Activated CD4-positive, alpha-beta T cell treated with anti-CD3 and anti-CD28 coated beads, Interleukin-2, amount 10 ng/mL, durations not matched to agents 7 days and 5 days (primary cell): ENCODE measurements around the gene SMIM38. TPM values are rescaled to one million over a fixed set of nuclear protein-coding genes. Genes with fewer than 3 reads are reported as not detected.
"Not testable (repeated sequence)": the region's sequence is repeated elsewhere in the genome, so short reads cannot be mapped to it uniquely, and the experiment has no call there.

Experiments
- CTCF ChIA-PET: fragments of 350-600 bp; sonication (Branson Sonifier 250); formaldehyde crosslinking; loops from one replicate; lab custom pipeline; 2021; ENCODE audit warnings: antibody characterized with exemption; lab: Charles Lee
- POLR2A ChIA-PET: fragments of 350-600 bp; sonication (Branson Sonifier 250); formaldehyde crosslinking; loops from one replicate; lab custom pipeline; 2021; ENCODE audit warnings: antibody characterized with exemption; lab: Charles Lee
- DNase-seq: peaks from one replicate; pipeline ENCODE4 v3.0.0-alpha.2; 2020
- H3K27ac Mint-ChIP-seq: one replicate; pipeline ENCODE4 v1.8.0; 2021; ENCODE audit warnings: mild to moderate bottlenecking, moderate library complexity, mixed read lengths
- H3K27me3 Mint-ChIP-seq: one replicate; pipeline ENCODE4 v1.8.0; 2021; ENCODE audit warnings: mixed read lengths
- H3K36me3 Mint-ChIP-seq: one replicate; pipeline ENCODE4 v1.8.0; 2021; ENCODE audit warnings: low read depth, mixed read lengths
- H3K4me1 Mint-ChIP-seq: one replicate; pipeline ENCODE4 v1.8.0; 2021; ENCODE audit warnings: mixed read lengths
- H3K4me3 Mint-ChIP-seq: one replicate; pipeline ENCODE4 v1.8.0; 2021; ENCODE audit warnings: mild to moderate bottlenecking, moderate library complexity, mixed read lengths
- H3K9me3 Mint-ChIP-seq: one replicate; pipeline ENCODE4 v1.8.0; 2021; ENCODE audit warnings: mixed read lengths
- total RNA-seq, 2 experiments: library from RNA; stranded (reverse); gene quantifications; one replicate each; pipeline ENCODE4 v1.2.3, GENCODE V29; 2021

The SMIM38 gene
- total RNA-seq, 2 experiments from 2014 or later: 0.12 TPM; not detected in 1

DNA sequence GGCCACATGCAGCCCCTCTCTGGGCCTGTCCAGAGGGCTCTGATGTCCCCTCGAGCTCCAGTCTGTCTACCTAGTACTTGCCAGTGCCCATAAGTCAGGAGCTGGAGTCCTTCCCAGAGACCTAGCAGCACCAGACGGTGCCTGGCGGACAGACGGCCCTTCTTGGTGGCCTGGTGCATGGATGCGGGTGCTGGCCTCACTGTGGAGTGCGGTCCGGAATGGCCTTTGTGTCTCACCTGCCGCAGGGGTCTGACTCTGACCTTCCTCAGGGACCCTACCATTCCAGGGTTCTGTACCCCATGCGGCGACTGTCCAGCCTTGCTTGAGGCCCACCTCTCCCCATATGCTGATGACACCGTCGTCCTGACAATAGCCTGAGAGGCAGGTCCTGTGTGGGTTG, 29.4 kb upstream of the SMIM38 start:
- H3K4me3 Mint-ChIP-seq: no peak overlapping the region
- peaks cover 36% of the 10 kb centered on the region for H3K4me1 Mint-ChIP-seq
- no peaks in the 10 kb centered on the region for H3K36me3 Mint-ChIP-seq
- H3K27me3 Mint-ChIP-seq: no peaks in the 10 kb centered on the region
- POLR2A ChIA-PET: no interaction called here
- CTCF ChIA-PET: no interaction called here
- H3K27ac Mint-ChIP-seq: peak overlapping the region; percentile 46
- peaks cover 7% of the 10 kb centered on the region for H3K9me3 Mint-ChIP-seq
- DNase-seq: no peak

- Mint-ChIP-seq H3K4me3 (no peak overlapping the region), H3K27me3 (no peaks in the 10 kb centered on the region), H3K9me3 (peaks cover 7% of the 10 kb centered on the region), H3K36me3 (no peaks in the 10 kb centered on the region), H3K4me1 (peaks cover 29% of the 10 kb centered on the region), H3K27ac (no peak overlapping the region)
- CTCF ChIA-PET: no interaction called here
- POLR2A ChIA-PET: no interaction called here
- DNase-seq: no peak
These were observed 28.5 kb upstream of the SMIM38 start for GRCh38 chr11:69127081-69127850.

DNA sequence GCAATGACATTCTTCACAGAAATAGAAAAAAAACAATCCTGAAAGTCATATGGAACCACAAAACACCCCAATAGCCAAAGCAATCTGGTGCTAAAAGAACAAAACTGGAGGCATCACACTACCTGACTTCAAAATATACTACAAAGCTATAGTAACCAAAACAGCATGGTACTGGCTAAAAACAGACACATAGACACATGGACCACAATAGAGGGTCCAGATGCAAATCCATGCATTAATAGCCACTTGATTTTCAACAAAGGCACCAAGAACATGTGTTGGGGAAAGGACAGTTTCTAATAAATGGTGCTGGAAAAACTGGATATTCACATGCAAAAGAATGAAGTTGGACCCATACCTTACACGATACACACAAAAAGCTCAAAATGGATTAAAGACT, 27.9 kb upstream of the SMIM38 start:
- Mint-ChIP-seq H3K27me3 (no peaks in the 10 kb centered on the region), H3K4me1 (peaks cover 23% of the 10 kb centered on the region), H3K27ac (no peak overlapping the region), H3K4me3 (no peak overlapping the region), H3K36me3 (no peaks in the 10 kb centered on the region), H3K9me3 (peaks cover 7% of the 10 kb centered on the region)
- DNase-seq: no peak
- CTCF ChIA-PET: no interaction called here
- POLR2A ChIA-PET: no interaction called here

DNA sequence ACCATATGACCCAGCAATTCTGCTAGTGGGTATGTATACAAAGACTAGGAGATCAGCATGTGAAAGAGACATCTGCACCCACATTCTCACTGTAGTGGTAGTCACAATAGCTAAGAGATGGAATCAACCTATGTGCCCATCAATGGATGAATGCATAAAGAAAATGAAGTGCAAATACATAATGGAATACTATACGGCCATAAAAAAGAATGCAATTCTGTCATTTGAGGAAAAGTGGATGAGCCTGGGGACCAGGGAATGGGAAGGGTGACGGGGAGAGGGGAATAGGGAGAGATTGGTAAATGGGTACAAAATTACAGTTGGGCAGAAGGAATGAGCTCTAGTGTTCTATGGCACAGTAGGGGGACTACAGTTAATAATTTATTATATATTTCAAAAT, 26.7 kb upstream of the SMIM38 start:
- H3K27ac Mint-ChIP-seq: no peak overlapping the region
- H3K27me3 Mint-ChIP-seq: no peaks in the 10 kb centered on the region
- DNase-seq: no peak
- ChIA-PET CTCF (no interaction called here), POLR2A (no interaction called here)
- H3K4me3 Mint-ChIP-seq: no peak overlapping the region
- H3K4me1 Mint-ChIP-seq: peaks cover 11% of the 10 kb centered on the region
- no peaks in the 10 kb centered on the region for H3K36me3 Mint-ChIP-seq
- H3K9me3 Mint-ChIP-seq: peaks cover 7% of the 10 kb centered on the region

DNA sequence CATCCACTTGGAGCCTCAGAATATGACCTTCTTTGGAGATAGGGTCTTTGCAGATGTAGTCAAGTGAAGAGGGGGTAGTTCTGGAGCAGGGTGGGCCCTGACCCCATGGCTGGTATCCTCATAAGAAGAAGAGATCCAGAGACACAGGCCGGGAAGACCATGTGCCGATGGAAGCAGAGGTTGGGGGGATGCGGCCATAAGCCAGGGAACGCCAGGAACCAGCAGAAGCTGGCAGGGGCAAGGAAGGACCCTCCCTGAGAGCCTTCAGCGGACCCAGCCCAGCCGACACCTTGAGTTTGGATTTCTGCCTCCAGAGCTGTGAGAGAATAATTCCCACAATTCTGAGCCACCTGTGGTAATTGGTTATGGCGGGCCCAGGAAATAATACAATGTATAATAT, 26.1 kb upstream of the SMIM38 start:
- DNase-seq: no peak
- peaks cover 6% of the 10 kb centered on the region for H3K4me1 Mint-ChIP-seq
- ChIA-PET POLR2A (no interaction called here), CTCF (no interaction called here)
- H3K4me3 Mint-ChIP-seq: no peak overlapping the region
- H3K36me3 Mint-ChIP-seq: no peaks in the 10 kb centered on the region
- H3K9me3 Mint-ChIP-seq: peaks cover 7% of the 10 kb centered on the region
- H3K27me3 Mint-ChIP-seq: no peaks in the 10 kb centered on the region
- H3K27ac Mint-ChIP-seq: no peak overlapping the region

DNA sequence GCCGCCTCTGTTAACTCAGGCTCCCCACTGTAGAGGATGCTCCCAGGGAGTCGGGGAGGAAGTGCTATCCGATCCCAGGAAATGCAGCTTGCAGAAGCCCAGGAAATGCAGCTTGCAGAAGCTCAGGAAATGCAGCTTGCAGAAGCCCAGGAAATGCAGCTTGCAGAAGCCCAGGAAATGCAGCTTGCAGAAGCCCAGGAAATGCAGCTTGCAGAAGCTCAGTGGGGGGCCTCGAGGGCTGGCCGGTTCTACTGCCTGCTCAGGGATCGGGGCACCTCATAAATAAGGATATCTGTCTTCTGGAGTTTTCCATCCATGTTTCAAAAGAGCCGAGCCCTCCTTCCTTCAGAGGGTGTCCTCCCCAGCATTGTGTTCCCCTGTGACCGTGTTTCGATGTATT, 25.1 kb upstream of the SMIM38 start:
- no peak overlapping the region for H3K27ac Mint-ChIP-seq
- no peaks in the 10 kb centered on the region for H3K27me3 Mint-ChIP-seq
- CTCF ChIA-PET: no interaction called here
- DNase-seq: no peak
- no peak overlapping the region for H3K4me3 Mint-ChIP-seq
- POLR2A ChIA-PET: no interaction called here
- H3K36me3 Mint-ChIP-seq: no peaks in the 10 kb centered on the region
- H3K9me3 Mint-ChIP-seq: peaks cover 10% of the 10 kb centered on the region
- peaks cover 3% of the 10 kb centered on the region for H3K4me1 Mint-ChIP-seq

DNA sequence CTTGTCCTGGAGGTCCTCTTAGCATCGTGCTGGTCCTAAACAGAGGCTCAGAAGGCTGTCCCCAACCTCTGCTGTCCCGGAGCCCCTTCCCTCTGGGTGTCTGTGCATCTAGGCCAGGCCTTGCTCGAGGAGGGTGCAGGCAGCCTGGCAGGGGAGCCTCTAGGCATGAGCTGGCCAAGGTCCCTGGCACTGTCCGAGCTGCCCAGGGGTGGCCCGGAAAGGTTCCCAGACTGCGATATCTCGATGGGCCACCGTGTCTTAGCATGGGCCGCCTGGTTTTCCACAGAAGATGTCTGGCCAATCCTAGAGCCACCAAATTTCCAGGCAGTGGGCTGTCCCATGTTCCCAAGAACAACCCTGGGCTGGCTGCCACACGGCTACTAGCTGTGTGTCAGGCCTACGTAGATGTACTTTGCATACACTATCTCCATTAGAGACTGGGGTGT, 24.6 kb upstream of the SMIM38 start:
- Mint-ChIP-seq H3K4me3 (no peak overlapping the region), H3K4me1 (peaks cover 3% of the 10 kb centered on the region), H3K36me3 (no peaks in the 10 kb centered on the region), H3K27ac (no peak overlapping the region), H3K27me3 (no peaks in the 10 kb centered on the region), H3K9me3 (peaks cover 10% of the 10 kb centered on the region)
- ChIA-PET CTCF (no interaction called here), POLR2A (no interaction called here)
- DNase-seq: no peak

DNA sequence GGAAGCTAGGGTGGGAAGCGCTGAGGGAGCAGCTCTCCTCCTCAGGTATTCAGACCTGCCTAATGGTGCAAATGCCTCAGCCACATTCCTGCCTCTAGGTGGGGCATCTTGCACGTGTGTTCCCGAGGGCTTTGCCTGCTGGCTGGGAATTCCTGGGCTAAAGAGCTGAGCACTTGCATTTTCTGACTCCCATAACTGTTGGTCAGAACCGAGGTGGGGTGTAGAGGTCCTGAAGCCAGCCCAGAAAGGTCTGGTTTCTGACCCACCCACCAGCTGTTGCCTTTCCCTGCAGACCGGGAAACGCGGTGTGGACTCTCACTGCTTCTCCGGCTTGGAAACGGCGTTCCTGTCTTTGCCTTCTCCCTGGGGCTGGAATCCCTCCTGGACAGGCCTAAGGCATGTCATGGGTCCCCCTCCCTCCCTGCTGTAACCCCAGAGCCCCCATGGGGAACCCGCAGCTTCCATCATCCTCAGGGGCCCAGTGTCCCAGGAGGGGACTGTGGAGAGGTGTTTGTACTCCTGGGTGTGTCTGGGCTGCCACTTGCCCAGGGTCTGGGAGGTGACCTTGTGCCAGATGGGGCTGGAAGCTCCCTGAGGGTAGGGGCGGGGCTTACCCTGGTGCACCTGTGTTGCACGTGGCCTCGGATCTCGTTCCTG, 24.0 kb upstream of the SMIM38 start:
- ChIA-PET CTCF (no interaction called here), POLR2A (no interaction called here)
- Mint-ChIP-seq H3K27ac (no peak overlapping the region), H3K36me3 (no peaks in the 10 kb centered on the region), H3K9me3 (peaks cover 10% of the 10 kb centered on the region), H3K27me3 (no peaks in the 10 kb centered on the region), H3K4me1 (peaks cover 3% of the 10 kb centered on the region), H3K4me3 (no peak overlapping the region)
- DNase-seq: no peak

DNA sequence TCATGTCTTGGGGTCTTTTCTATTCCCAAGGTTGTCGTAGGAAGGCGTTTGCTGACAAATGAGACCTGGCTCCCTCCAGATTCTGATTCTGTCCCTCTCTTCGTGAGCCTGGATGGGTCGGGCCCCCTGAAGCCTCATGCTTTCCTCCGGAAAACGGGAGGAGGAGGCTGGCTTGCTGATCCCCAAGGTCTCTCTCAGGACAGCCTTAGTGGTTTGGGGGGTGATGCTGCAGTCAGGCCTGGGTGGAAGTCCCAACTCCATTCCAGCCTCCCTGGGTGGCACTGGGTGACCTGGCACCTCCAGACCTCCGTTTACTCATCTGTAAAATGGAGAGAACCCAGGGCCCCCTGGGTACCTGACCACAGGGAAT, 23.4 kb upstream of the SMIM38 start:
- H3K4me3 Mint-ChIP-seq: no peak overlapping the region
- H3K4me1 Mint-ChIP-seq: peaks cover 3% of the 10 kb centered on the region
- H3K27ac Mint-ChIP-seq: no peak overlapping the region
- peaks cover 10% of the 10 kb centered on the region for H3K9me3 Mint-ChIP-seq
- DNase-seq: no peak
- POLR2A ChIA-PET: no interaction called here
- no peaks in the 10 kb centered on the region for H3K27me3 Mint-ChIP-seq
- H3K36me3 Mint-ChIP-seq: no peaks in the 10 kb centered on the region
- CTCF ChIA-PET: no interaction called here

- CTCF ChIA-PET: no interaction called here
These were observed 22.5 kb upstream of the SMIM38 start for GRCh38 chr11:69133251-69133650.

GRCh38 chr11:69134182-69134581, 21.6 kb upstream of the SMIM38 start:
- H3K36me3 Mint-ChIP-seq, DNase-seq, H3K27me3 Mint-ChIP-seq, POLR2A ChIA-PET, H3K27ac Mint-ChIP-seq, H3K4me1 Mint-ChIP-seq, CTCF ChIA-PET, H3K9me3 Mint-ChIP-seq, H3K4me3 Mint-ChIP-seq: not testable (repeated sequence)

More at GRCh38 chr11:69133251-69133650, 22.5 kb upstream of the SMIM38 start:
- no peaks in the 10 kb centered on the region for H3K36me3 Mint-ChIP-seq
- no peak overlapping the region for H3K27ac Mint-ChIP-seq
- peaks cover 3% of the 10 kb centered on the region for H3K4me1 Mint-ChIP-seq
- no peaks in the 10 kb centered on the region for H3K27me3 Mint-ChIP-seq
- H3K9me3 Mint-ChIP-seq: peaks cover 9% of the 10 kb centered on the region
- no peak for DNase-seq
- POLR2A ChIA-PET: no interaction called here
- no peak overlapping the region for H3K4me3 Mint-ChIP-seq

GRCh38 chr11:69134957-69135356, 20.8 kb upstream of the SMIM38 start:
- Mint-ChIP-seq H3K9me3 (peaks cover 3% of the 10 kb centered on the region), H3K4me1 (peaks cover 3% of the 10 kb centered on the region), H3K36me3 (no peaks in the 10 kb centered on the region), H3K27ac (no peak overlapping the region), H3K4me3 (no peak overlapping the region), H3K27me3 (no peaks in the 10 kb centered on the region)
- ChIA-PET CTCF (no interaction called here), POLR2A (no interaction called here)
- DNase-seq: no peak

DNA sequence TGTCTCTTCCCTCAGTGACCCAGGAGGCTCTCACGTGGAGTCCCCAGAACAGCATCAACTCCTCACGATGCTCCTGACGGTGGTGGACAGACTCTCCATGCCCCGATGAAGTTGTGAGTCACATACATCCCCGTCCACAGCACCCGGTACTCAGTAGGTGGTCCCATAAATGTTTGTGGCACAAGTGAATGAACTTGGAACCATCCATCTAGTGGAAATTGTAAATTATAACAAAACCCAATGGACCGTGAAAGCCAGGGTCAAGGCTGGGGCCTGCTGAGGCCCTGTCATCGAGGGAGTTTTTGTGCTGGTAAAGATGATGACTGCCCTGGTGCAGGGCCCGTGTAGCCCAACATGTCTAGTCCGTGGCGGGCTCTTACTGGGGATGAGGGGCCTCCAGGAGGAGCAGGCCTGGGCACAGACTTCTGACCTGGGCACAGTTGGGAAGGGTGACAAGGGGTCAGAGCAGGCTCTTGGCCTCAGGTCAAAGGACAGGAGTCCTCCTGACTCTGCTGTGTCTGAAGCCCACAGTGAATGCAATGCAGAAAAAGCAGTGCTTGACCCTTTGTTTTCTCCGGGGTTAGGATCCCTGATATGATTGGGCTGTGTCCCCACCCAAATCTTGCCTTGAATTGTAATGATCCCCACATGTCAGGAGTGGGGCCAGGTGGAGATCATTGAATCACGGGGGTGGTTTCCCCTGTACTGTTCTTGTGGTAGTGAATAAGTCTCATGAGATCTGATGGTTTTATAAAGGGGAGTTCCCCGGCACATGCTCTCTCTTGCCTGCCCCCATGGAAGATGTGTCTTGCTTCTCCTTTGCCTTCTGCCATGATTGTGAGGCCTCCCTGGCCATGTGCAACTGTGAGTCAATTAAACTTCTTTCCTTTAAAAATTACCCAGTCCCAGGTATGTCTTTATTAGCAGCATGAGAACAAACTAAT, 20.0 kb upstream of the SMIM38 start:
- Mint-ChIP-seq H3K27me3 (no peaks in the 10 kb centered on the region), H3K4me1 (peaks cover 3% of the 10 kb centered on the region), H3K27ac (no peak overlapping the region), H3K4me3 (no peak overlapping the region), H3K9me3 (peaks cover 3% of the 10 kb centered on the region), H3K36me3 (no peaks in the 10 kb centered on the region)
- ChIA-PET CTCF (no interaction called here), POLR2A (no interaction called here)
- no peak for DNase-seq
